Measurements from ENCODE around the gene SOWAHC. TPM values are rescaled to one million over a fixed set of nuclear protein-coding genes. Genes with fewer than 3 reads are reported as not detected.

SOWAHC gene
- total and polyA plus RNA-seq, 2 of the 13 experiments (the other 11 are each of a cell fraction or from before 2014, with no cell fraction given): 21.2 to 22.5 TPM

GRCh38 chr2:109613922-109614714 lies at the start of gene SOWAHC, which contains the start of gene SEPTIN10 (continued):
- TF ChIP-seq KLF16 (CRISPR knock-in tag; IDR thresholded peaks at IDR 0.05) (peak in 1 of 2 experiments; percentile 87; a peak in 2 of 4 replicates), ESRRA (CRISPR knock-in tag; IDR thresholded peaks at IDR 0.05; ENCODE audit: low read depth) (no peak; the same call in none of the 2 replicates), ZNF333 (CRISPR knock-in tag; IDR thresholded peaks at IDR 0.05; ENCODE audit: borderline replicate concordance) (no peak), BRCA1 (CRISPR knock-in tag; IDR thresholded peaks at IDR 0.05) (peak; percentile 98; the same call in 1 of the 2 replicates), ZFP37 (CRISPR knock-in tag; IDR thresholded peaks at IDR 0.05; ENCODE audit: borderline replicate concordance) (peak; percentile 90), RAD21 (CRISPR knock-in tag; IDR thresholded peaks at IDR 0.05) (peak; percentile 86), XRCC5 (optimal IDR thresholded peaks at IDR 0.05; ENCODE audit: low read length) (no peak), ZNF543 (CRISPR knock-in tag; IDR thresholded peaks at IDR 0.05) (no peak; the same call in 1 of the 2 replicates), HINFP (CRISPR knock-in tag; IDR thresholded peaks at IDR 0.05; ENCODE audit: low read depth) (peak; percentile 58; the same call in 1 of the 2 replicates), ZNF713 (CRISPR knock-in tag; IDR thresholded peaks at IDR 0.05) (no peak), JUN (CRISPR knock-in tag; IDR thresholded peaks at IDR 0.05) (0 out of 2 replicates have a peak, but pooled peaks have one; percentile 65), ZFP41 (CRISPR knock-in tag; IDR thresholded peaks at IDR 0.05; ENCODE audit: borderline replicate concordance) (peak; percentile 97; the same call in 1 of the 2 replicates), THAP11 (CRISPR knock-in tag; IDR thresholded peaks at IDR 0.05) (peak; percentile 88), MXD4 (CRISPR knock-in tag; IDR thresholded peaks at IDR 0.05) (no peak), ZNF24 (IDR thresholded peaks at IDR 0.05) (peak; percentile 38; the same call in 1 of the 2 replicates), ZNF7 (CRISPR knock-in tag; IDR thresholded peaks at IDR 0.05) (no peak), TOE1 (CRISPR knock-in tag; IDR thresholded peaks at IDR 0.05) (no peak; the same call in 1 of the 2 replicates)
- TF ChIP-seq, protein P1, sequence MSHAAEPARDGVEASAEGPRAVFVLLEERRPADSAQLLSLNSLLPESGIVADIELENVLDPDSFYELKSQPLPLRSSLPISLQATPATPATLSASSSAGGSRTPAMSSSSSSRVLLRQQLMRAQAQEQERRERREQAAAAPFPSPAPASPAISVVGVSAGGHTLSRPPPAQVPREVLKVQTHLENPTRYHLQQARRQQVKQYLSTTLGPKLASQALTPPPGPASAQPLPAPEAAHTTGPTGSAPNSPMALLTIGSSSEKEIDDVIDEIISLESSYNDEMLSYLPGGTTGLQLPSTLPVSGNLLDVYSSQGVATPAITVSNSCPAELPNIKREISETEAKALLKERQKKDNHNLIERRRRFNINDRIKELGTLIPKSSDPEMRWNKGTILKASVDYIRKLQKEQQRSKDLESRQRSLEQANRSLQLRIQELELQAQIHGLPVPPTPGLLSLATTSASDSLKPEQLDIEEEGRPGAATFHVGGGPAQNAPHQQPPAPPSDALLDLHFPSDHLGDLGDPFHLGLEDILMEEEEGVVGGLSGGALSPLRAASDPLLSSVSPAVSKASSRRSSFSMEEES (CRISPR knock-in tag; IDR thresholded peaks at IDR 0.05): peak; percentile 79
- TF ChIP-seq, protein P2, sequence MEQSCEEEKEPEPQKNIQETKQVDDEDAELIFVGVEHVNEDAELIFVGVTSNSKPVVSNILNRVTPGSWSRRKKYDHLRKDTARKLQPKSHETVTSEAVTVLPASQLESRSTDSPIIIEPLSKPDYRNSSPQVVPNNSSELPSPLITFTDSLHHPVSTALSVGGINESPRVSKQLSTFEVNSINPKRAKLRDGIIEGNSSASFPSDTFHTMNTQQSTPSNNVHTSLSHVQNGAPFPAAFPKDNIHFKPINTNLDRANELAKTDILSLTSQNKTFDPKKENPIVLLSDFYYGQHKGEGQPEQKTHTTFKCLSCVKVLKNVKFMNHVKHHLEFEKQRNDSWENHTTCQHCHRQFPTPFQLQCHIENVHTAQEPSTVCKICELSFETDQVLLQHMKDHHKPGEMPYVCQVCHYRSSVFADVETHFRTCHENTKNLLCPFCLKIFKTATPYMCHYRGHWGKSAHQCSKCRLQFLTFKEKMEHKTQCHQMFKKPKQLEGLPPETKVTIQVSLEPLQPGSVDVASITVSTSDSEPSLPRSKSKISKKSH (CRISPR knock-in tag; IDR thresholded peaks at IDR 0.05; ENCODE audit: borderline replicate concordance): peak; percentile 85; the same call in 1 of the 2 replicates
- TF ChIP-seq, protein P3, sequence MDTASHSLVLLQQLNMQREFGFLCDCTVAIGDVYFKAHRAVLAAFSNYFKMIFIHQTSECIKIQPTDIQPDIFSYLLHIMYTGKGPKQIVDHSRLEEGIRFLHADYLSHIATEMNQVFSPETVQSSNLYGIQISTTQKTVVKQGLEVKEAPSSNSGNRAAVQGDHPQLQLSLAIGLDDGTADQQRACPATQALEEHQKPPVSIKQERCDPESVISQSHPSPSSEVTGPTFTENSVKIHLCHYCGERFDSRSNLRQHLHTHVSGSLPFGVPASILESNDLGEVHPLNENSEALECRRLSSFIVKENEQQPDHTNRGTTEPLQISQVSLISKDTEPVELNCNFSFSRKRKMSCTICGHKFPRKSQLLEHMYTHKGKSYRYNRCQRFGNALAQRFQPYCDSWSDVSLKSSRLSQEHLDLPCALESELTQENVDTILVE (CRISPR knock-in tag; IDR thresholded peaks at IDR 0.05): no peak; the same call in 1 of the 2 replicates
- TF ChIP-seq, protein P4, sequence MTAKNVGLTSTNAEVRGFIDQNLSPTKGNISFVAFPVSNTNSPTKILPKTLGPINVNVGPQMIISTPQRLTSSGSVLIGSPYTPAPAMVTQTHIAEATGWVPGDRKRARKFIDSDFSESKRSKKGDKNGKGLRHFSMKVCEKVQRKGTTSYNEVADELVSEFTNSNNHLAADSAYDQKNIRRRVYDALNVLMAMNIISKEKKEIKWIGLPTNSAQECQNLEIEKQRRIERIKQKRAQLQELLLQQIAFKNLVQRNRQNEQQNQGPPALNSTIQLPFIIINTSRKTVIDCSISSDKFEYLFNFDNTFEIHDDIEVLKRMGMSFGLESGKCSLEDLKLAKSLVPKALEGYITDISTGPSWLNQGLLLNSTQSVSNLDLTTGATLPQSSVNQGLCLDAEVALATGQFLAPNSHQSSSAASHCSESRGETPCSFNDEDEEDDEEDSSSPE (CRISPR knock-in tag; IDR thresholded peaks at IDR 0.05): peak; percentile 97
- TF ChIP-seq, protein P5, sequence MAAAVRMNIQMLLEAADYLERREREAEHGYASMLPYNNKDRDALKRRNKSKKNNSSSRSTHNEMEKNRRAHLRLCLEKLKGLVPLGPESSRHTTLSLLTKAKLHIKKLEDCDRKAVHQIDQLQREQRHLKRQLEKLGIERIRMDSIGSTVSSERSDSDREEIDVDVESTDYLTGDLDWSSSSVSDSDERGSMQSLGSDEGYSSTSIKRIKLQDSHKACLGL (CRISPR knock-in tag; IDR thresholded peaks at IDR 0.05): no peak; the same call in 1 of the 2 replicates
